ENCODE measurements around the gene YIF1B. TPM values are rescaled to one million over a fixed set of nuclear protein-coding genes. Genes with fewer than 3 reads are reported as not detected.

Gene YIF1B
- total RNA-seq, 1 experiment from 2014 or later, result 143 TPM

DNA sequence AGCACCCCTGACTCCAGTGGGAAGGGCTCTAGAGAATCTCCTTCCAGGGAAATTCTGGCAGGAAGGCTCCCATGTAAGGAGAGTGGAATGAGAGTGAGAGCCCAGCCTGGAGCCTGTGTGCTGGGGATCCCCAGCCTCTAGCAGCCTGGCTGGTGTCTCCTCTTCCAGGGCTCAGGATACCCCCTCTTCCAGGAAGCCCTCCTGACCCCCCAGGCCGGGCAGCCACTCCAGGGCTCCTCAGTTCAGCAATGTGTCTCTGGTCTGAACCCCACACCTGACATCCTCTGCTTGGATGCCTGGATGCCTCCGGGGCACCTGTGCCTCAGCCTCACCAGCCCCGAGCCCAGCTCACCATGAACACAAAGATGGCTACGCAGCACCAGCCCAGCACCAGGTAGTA lies 8.7 kb downstream of the YIF1B start:
- DNase-seq (ENCODE audit: low read depth, low spot score), result no peak
- in situ Hi-C loops (cut with HindIII; ENCODE audit: low pct_unique_long_range_greater_than_20kb, low sequenced_read_pairs), result no loop called here
- Histone ChIP-seq H3K4me1 (ENCODE audit: control insufficient read depth, insufficient read depth, low read length) (peaks cover 32% of the 10 kb centered on the region), H3K27me3 (ENCODE audit: control insufficient read depth, insufficient read depth, low read length) (no peaks in the 10 kb centered on the region), H3K27ac (ENCODE audit: low read length) (peak overlapping the region; percentile 50), H3K9me3 (ENCODE audit: control insufficient read depth, insufficient read depth, low read depth, low read length) (no peaks in the 10 kb centered on the region), H3K36me3 (ENCODE audit: control insufficient read depth, insufficient read depth, low read length) (no peaks in the 10 kb centered on the region; the same call in 1 of the 2 replicates), H3K4me3 (ENCODE audit: low read depth in 2 of 2, low read length in 2 of 2) (no peak overlapping the region)
- CTCF ChIA-PET, result interaction anchor here (0.6 kb wide), 1 partner anchor 64 kb away, joined by 6 read pairs; no protein-coding TSS in a partner anchor
- POLR2A ChIA-PET, result no interaction called here
- ATAC-seq, result no peak
- TF ChIP-seq POLR2AphosphoS5 (IDR thresholded peaks at IDR 0.05; ENCODE audit: low read depth, low read length) (no peak; the same call in 1 of the 2 replicates), SIN3A (IDR thresholded peaks at IDR 0.05; ENCODE audit: borderline replicate concordance, insufficient read depth, low read depth, low read length) (no peak), TCF7L2 (IDR thresholded peaks at IDR 0.05; ENCODE audit: low read depth, low read length) (no peak)
- TF ChIP-seq, protein P1, sequence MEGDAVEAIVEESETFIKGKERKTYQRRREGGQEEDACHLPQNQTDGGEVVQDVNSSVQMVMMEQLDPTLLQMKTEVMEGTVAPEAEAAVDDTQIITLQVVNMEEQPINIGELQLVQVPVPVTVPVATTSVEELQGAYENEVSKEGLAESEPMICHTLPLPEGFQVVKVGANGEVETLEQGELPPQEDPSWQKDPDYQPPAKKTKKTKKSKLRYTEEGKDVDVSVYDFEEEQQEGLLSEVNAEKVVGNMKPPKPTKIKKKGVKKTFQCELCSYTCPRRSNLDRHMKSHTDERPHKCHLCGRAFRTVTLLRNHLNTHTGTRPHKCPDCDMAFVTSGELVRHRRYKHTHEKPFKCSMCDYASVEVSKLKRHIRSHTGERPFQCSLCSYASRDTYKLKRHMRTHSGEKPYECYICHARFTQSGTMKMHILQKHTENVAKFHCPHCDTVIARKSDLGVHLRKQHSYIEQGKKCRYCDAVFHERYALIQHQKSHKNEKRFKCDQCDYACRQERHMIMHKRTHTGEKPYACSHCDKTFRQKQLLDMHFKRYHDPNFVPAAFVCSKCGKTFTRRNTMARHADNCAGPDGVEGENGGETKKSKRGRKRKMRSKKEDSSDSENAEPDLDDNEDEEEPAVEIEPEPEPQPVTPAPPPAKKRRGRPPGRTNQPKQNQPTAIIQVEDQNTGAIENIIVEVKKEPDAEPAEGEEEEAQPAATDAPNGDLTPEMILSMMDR (IDR thresholded peaks at IDR 0.05), result no peak
- TF ChIP-seq, protein P2, sequence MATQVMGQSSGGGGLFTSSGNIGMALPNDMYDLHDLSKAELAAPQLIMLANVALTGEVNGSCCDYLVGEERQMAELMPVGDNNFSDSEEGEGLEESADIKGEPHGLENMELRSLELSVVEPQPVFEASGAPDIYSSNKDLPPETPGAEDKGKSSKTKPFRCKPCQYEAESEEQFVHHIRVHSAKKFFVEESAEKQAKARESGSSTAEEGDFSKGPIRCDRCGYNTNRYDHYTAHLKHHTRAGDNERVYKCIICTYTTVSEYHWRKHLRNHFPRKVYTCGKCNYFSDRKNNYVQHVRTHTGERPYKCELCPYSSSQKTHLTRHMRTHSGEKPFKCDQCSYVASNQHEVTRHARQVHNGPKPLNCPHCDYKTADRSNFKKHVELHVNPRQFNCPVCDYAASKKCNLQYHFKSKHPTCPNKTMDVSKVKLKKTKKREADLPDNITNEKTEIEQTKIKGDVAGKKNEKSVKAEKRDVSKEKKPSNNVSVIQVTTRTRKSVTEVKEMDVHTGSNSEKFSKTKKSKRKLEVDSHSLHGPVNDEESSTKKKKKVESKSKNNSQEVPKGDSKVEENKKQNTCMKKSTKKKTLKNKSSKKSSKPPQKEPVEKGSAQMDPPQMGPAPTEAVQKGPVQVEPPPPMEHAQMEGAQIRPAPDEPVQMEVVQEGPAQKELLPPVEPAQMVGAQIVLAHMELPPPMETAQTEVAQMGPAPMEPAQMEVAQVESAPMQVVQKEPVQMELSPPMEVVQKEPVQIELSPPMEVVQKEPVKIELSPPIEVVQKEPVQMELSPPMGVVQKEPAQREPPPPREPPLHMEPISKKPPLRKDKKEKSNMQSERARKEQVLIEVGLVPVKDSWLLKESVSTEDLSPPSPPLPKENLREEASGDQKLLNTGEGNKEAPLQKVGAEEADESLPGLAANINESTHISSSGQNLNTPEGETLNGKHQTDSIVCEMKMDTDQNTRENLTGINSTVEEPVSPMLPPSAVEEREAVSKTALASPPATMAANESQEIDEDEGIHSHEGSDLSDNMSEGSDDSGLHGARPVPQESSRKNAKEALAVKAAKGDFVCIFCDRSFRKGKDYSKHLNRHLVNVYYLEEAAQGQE (IDR thresholded peaks at IDR 0.05; ENCODE audit: insufficient read depth in 1 of 2, low read depth in 2 of 2, low read length in 1 of 2), result no peak
- intact Hi-C loops (cut with micrococcal nuclease; ENCODE audit: unreplicated experiment), result no loop called here
- no TSS peak for BruUV-seq (replicated peaks)

DNA sequence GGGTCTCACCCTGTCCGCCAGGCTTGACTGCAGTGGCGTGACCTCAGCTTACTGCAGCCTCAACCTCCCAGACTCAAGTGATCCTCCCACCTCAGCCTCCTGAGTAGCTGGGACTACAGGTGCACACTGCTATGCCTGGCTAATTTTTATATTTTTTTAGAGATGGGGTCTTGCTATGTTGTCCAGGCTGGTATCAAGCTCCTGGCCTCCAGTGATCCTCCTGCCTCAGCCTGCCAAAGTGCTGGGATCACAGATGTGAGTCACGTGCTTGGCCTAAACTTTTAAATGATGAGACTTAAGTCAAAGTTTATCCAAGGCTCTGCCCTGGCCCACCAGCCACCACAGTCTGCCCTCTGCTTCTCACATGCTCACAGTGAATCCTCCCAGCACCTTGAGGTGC lies 9.5 kb downstream of the YIF1B start:
- in situ Hi-C loops (cut with HindIII; ENCODE audit: low pct_unique_long_range_greater_than_20kb, low sequenced_read_pairs) (no loop called here), intact Hi-C loops (cut with micrococcal nuclease; ENCODE audit: unreplicated experiment) (no loop called here)
- Histone ChIP-seq H3K36me3 (ENCODE audit: control insufficient read depth, insufficient read depth, low read length) (no peaks in the 10 kb centered on the region; the same call in 1 of the 2 replicates), H3K9me3 (ENCODE audit: control insufficient read depth, insufficient read depth, low read depth, low read length) (no peaks in the 10 kb centered on the region), H3K27ac (ENCODE audit: low read length) (peak overlapping the region; percentile 91), H3K4me3 (ENCODE audit: low read depth in 2 of 2, low read length in 2 of 2) (no peak overlapping the region), H3K27me3 (ENCODE audit: control insufficient read depth, insufficient read depth, low read length) (no peaks in the 10 kb centered on the region), H3K4me1 (ENCODE audit: control insufficient read depth, insufficient read depth, low read length) (peaks cover 37% of the 10 kb centered on the region)
- BruUV-seq (replicated peaks), result no TSS peak
- no peak for TF ChIP-seq SIN3A (IDR thresholded peaks at IDR 0.05; ENCODE audit: borderline replicate concordance, insufficient read depth, low read depth, low read length)
- TF ChIP-seq, protein P1 (IDR thresholded peaks at IDR 0.05), result no peak
- DNase-seq (ENCODE audit: low read depth, low spot score) (no peak), ATAC-seq (no peak)
- POLR2A ChIA-PET, result interaction anchor here (0.6 to 0.7 kb wide), 3 partner anchors 9 to 62 kb away, joined by 7 to 10 read pairs (median 9); no protein-coding TSS in a partner anchor
- CTCF ChIA-PET, result interaction anchor here (0.6 kb wide), 1 partner anchor 546 kb away, joined by 3 read pairs; no protein-coding TSS in a partner anchor

All from Panc1 (cell line).